Measurements from ENCODE around the gene RAD51B. TPM values are rescaled to one million over a fixed set of nuclear protein-coding genes. Genes with fewer than 3 reads are reported as not detected.
"Not testable (repeated sequence)": the region's sequence is repeated elsewhere in the genome, so short reads cannot be mapped to it uniquely, and the experiment has no call there.

RAD51B gene
- total RNA-seq, 6 donors from 2014 or later, result 10.6 to 63.9 (median 18.4) TPM

DNA sequence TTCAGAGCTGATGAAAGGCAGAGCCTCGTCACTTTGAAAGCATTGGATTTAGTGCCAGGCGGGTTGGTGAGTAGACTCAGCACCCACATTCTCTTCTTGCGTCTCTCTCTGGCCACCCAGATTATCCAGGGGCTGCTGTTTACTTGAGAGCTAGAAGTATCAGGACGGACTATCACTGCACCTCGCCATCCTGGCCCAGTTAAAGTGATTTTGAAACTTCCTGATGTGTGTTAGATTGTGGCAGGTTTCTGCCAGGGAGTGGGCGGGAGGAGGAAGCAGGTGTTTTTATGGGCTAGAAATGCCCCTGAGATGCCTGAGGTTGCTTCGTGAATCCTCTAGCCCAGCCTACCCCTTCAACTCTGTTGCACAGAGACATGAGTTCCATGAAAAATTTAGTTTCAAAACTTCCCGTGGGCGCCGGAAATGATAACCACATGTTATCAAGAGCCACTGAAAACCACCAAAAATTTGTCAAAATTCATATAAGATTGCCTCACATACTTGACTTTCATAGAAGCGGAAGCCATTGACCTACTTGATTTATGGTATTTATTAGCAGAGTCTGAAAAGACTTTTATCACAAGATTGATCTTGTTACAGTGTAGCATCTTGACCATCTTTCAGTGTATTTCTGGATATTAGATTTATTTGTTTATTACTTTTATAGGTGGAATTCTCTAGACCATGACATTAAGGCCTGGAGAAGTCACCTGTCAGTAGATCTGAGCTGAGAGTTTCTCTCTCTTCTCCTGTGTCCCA lies 466.0 kb downstream of the RAD51B start:
- Histone ChIP-seq H3K4me3 (no peak overlapping the region), H3K27ac (peak overlapping the region; percentile 16 to 68 (median 62)), H3K9me3 (no peaks in the 10 kb centered on the region), H3K27me3 (no peaks in the 10 kb centered on the region), H3K4me1 (peaks cover 20 to 37% (median 26%) of the 10 kb centered on the region in 4 donors), H3K36me3 (no peaks in the 10 kb centered on the region)
- TF ChIP-seq, protein P1, sequence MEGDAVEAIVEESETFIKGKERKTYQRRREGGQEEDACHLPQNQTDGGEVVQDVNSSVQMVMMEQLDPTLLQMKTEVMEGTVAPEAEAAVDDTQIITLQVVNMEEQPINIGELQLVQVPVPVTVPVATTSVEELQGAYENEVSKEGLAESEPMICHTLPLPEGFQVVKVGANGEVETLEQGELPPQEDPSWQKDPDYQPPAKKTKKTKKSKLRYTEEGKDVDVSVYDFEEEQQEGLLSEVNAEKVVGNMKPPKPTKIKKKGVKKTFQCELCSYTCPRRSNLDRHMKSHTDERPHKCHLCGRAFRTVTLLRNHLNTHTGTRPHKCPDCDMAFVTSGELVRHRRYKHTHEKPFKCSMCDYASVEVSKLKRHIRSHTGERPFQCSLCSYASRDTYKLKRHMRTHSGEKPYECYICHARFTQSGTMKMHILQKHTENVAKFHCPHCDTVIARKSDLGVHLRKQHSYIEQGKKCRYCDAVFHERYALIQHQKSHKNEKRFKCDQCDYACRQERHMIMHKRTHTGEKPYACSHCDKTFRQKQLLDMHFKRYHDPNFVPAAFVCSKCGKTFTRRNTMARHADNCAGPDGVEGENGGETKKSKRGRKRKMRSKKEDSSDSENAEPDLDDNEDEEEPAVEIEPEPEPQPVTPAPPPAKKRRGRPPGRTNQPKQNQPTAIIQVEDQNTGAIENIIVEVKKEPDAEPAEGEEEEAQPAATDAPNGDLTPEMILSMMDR (IDR thresholded peaks at IDR 0.05), result no peak
- no peak for TF ChIP-seq POLR2AphosphoS5 (IDR thresholded peaks at IDR 0.05)
- no peak for TF ChIP-seq POLR2A (IDR thresholded peaks at IDR 0.05)
- TF ChIP-seq EP300 (IDR thresholded peaks at IDR 0.05), result no peak
- ATAC-seq (ENCODE audit: low FRiP score in 2 of 2) (peak; percentile 37 to 45), DNase-seq (peak in 1 of 2 donors; percentile 31)
- 59 to 67% methylated on average over 8 to 11 of the region's 11 CpGs for WGBS, 2 donors

DNA sequence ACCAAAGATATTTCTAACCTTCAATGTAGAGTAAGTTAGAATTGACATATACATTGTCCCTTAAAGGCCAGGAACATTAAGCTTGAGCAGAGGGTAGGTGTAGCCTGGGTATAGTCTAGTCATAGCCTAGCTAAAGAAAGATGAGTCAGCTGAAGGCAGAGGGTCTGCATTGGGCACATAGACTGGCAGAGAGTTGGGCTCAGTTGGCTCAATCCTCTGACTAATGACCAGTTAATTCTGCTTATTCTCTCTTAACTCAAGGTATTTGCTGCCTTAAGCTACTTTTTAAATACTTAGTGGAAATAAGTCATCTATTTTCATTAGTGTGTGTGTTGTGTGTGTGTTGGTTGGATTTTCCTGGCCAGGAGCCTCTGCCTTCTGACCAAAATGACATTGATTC lies 467.1 kb downstream of the RAD51B start:
- ATAC-seq (ENCODE audit: low FRiP score in 2 of 2) (no peak), DNase-seq (no peak)
- Histone ChIP-seq H3K4me1 (peaks cover 20 to 37% (median 26%) of the 10 kb centered on the region in 4 donors), H3K27me3 (no peaks in the 10 kb centered on the region), H3K36me3 (no peaks in the 10 kb centered on the region), H3K9me3 (no peaks in the 10 kb centered on the region), H3K4me3 (no peak overlapping the region), H3K27ac (no peak overlapping the region)
- TF ChIP-seq, protein P1 (IDR thresholded peaks at IDR 0.05), result no peak
- TF ChIP-seq EP300 (IDR thresholded peaks at IDR 0.05) (no peak), POLR2A (IDR thresholded peaks at IDR 0.05) (no peak), POLR2AphosphoS5 (IDR thresholded peaks at IDR 0.05) (no peak)

DNA sequence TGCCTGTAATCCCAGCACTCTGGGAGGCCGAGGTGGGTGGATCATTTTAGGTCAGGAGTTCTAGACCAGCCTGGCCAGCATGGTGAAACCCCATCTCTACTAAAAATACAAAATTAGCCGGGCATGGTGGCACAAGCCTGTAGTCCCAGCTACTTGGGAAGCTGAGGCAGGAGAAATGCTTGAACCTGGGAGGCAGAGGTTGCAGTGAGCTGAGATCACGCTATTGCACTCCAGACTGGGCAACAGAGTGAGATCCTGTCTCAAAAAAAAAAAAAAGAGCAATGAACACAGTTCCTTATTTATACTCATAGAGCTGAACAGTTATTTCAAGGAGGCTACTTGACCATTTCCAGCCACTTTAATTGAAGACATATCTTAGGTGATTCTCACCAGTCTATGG lies 469.9 kb downstream of the RAD51B start:
- 93 to 100% methylated on average over 3 of the region's 3 CpGs for WGBS, 2 donors

DNA sequence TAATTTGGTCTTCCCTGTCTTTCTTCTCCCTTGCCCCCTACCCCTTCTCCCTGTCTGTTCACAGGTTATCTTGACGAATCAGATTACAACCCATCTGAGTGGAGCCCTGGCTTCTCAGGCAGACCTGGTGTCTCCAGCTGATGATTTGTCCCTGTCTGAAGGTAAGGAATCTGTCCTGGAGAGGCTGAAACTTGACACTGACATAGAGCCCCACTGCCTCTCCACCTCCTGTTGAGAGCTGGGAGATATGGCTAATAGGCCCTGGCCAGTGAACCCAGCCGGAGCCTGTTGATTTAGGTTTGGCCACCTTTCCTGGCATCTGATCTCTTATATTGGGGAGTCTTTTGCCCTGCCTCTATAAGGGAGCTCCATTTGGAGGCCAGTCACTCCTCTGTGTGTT lies 472.2 kb downstream of the RAD51B start:
- TF ChIP-seq POLR2A (IDR thresholded peaks at IDR 0.05), result no peak
- TF ChIP-seq EP300 (IDR thresholded peaks at IDR 0.05), result no peak
- TF ChIP-seq, protein P1 (IDR thresholded peaks at IDR 0.05), result no peak
- TF ChIP-seq POLR2AphosphoS5 (IDR thresholded peaks at IDR 0.05), result no peak
- H3K27me3 ChIP-seq, result no peaks in the 10 kb centered on the region
- peaks cover 0 to 22% (median 10%) of the 10 kb centered on the region in 4 donors for H3K4me1 ChIP-seq
- 93 to 100% methylated on average over 2 of the region's 2 CpGs for WGBS, 2 donors
- no peak overlapping the region for H3K27ac ChIP-seq
- ATAC-seq (ENCODE audit: low FRiP score in 2 of 2) (no peak), DNase-seq (no peak)
- H3K9me3 ChIP-seq, result no peaks in the 10 kb centered on the region
- no peaks in the 10 kb centered on the region for H3K36me3 ChIP-seq
- no peak overlapping the region for H3K4me3 ChIP-seq

More for the DNA sequence above, 469.9 kb downstream of the RAD51B start:
- not testable (repeated sequence) for H3K36me3 ChIP-seq; H3K4me3 ChIP-seq; ATAC-seq (ENCODE audit: low FRiP score in 2 of 2); DNase-seq; H3K27ac ChIP-seq; H3K9me3 ChIP-seq; H3K27me3 ChIP-seq
- peaks cover 0 to 28% (median 18%) of the 10 kb centered on the region in 4 donors for H3K4me1 ChIP-seq

DNA sequence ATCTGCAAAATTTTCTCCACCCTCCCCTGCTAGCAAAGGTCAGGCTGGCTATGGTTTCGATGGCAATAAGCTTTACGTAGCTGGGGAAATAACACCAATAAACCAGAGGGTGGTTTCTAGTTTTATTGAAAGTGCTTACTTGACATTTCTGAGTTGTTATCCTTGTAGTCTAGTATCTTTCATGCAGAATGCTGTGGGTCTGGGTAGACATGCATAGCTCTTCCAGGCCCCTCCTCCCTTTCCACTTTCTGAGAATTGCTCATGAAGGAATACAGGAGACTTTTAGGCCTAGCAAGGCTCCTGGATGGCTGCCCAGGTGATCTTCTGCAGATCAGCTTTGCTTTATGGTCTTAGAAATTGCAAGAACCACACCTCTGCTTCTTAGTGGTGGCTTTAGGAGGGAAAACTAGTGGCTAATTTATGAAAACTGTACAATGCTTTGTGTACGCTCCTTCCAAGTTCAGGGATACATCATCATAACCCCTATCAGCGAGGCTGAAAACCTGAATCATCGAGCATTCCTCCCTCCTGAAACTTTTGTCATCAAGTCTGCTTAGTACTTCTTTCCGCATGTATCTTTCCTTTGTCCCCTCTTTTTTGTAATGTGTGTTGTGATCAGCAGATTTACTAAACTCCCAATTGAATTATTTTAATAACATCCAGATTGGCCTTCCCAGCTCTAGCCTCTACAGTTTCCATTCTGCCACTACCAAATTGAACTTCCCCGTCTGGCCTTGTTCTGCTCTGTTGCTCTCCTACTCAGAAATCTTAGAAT lies 473.0 kb downstream of the RAD51B start:
- TF ChIP-seq POLR2AphosphoS5 (IDR thresholded peaks at IDR 0.05) (no peak), EP300 (IDR thresholded peaks at IDR 0.05) (no peak), POLR2A (IDR thresholded peaks at IDR 0.05) (no peak)
- TF ChIP-seq, protein P1 (IDR thresholded peaks at IDR 0.05), result no peak
- no peaks in the 10 kb centered on the region for H3K9me3 ChIP-seq
- H3K4me1 ChIP-seq, result peaks cover under 1 to 22% (median 10%) of the 10 kb centered on the region in 4 donors
- H3K27me3 ChIP-seq, result no peaks in the 10 kb centered on the region
- no peaks in the 10 kb centered on the region for H3K36me3 ChIP-seq
- 86 to 93% methylated on average over 7 of the region's 7 CpGs for WGBS, 2 donors
- H3K27ac ChIP-seq, result peak overlapping the region in 1 of 4 donors; percentile 16
- ATAC-seq (ENCODE audit: low FRiP score in 2 of 2), result no peak
- H3K4me3 ChIP-seq, result no peak overlapping the region
- DNase-seq, result no peak

Measured in upper lobe of left lung (tissue), 6 donors.